HUDEP-2 (cell line): Measurements from ENCODE around the gene RANBP9.

ENCODE experiments used
- DNase-seq, 76 experiments: peaks; one replicate each; lab custom pipeline; 2025; ENCODE audit not compliant: unreplicated experiment in 76 of 76; lab: John Stamatoyannopoulos, UW

Gene RANBP9

DNA sequence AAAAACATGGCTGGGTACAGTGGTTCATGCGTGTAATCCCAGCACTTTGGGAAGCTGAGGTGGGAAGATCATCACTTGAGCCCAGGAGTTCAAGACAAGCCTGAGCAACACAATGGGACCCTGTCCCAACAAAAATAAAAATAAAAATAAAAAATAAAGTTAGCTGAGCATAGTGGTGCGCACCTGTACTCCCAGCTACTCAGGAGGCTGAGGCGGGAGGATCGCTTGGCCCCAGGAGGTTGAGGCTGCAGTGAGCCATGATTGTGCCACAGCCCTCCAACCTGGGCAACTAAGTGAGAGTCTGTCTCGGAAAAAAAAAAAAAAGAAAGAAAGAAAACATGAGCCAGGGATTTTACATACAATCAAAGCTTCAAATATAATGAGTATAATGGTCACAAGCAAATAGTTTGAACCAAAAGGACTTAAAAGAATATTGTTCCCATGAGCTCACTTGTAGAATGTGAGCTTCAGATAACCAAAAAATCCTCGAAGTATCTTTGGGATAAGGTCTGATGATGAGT lies 31.1 kb downstream of the RANBP9 start:
- DNase-seq, result no peak

- no peak for DNase-seq
These were observed 31.6 kb downstream of the RANBP9 start for GRCh38 chr6:13679996-13680395.

DNA sequence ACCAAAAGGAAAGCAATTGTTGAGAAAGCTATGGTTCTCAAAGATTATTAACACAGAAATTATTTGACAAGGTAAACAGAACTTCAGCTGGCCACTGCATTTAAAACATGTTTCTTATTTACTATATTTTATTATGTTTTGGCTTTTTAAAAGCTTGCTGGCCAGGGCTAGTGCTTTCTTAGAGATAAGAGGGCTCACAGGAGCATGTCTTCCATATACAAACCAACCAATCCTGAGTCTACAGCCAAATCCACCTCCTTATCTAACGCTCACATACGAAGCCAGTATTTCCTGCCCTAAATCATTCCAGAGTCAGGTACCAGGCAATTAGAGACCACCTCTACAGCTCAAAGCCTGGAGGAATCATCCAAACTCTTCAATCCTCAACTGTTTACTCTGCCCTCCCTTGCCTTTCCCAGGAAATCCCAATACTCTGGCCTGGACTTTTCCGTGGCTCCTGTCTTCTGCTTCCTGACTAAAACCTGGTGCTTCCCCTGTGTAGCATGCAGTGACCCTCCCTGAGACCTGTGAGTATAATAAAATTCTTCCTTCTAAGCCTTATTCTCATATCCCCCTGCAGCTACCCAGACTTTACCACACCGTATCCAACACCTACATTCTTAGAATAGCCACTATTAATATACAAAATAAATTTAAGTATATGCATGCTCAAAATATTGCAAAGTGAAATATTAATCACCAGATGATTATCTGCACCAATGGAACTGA lies 33.2 kb downstream of the RANBP9 start:
- peak in 38 of 76 experiments; percentile 3 to 87 (median 59) for DNase-seq

GRCh38 chr6:13677878-13678254 lies 33.8 kb downstream of the RANBP9 start:
- DNase-seq, result peak in 25 of 76 experiments; percentile 7 to 72 (median 40)

GRCh38 chr6:13676551-13677156 lies 35.0 kb downstream of the RANBP9 start:
- no peak for DNase-seq

GRCh38 chr6:13674533-13675190 lies 37.0 kb downstream of the RANBP9 start:
- DNase-seq, result peak in 53 of 76 experiments; percentile 6 to 90 (median 59)

- peak in 1 of 76 experiments; percentile 56 for DNase-seq
These were observed 37.7 kb downstream of the RANBP9 start for GRCh38 chr6:13673825-13674444.

DNA sequence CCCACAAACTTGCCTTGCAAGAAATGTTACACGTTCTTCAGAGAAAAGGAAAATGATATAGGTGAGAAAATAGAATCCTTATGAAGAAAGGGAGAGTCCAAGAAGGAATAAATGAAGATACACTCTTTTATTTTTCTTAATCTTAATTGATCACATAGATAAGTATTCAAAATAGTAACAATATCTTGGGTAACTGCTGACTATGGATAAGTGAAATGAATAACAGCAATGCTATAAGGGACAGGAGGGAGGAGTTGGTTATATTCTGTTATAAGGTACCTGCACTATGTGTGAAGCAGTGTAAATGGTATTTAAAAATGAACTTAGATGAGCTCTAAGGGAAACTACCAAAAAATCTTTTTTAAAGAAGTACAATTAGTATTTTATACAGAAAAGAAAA lies 38.3 kb downstream of the RANBP9 start:
- no peak for DNase-seq

GRCh38 chr6:13672904-13673303 lies 38.7 kb downstream of the RANBP9 start:
- no peak for DNase-seq

DNA sequence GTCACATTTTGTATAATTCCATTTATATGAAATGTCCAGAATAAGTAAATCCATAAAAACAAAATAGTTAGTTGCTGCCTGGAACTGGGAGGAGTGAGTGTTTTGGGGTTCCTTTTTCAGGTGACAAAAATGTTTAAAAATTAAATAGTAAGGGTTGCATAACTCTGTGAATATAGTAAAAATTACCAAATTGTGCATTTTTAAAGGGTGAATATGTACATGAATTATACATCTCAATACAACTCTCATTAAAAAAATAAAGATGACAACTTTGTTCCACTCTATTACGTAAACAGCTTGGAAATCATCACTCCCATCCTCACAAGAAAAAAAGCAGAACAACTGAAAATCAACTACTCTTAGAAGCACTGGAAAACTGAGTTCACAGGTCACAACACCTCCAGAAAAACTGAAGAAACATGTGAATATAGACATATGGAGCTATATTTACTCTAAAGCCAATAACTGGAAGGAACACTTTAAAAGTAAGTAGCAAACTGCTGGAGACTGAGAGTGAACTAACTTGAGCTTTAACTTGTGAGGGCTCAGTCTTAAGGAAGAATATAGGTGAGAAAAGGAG lies 40.0 kb downstream of the RANBP9 start:
- no peak for DNase-seq

GRCh38 chr6:13669476-13669875 lies 42.2 kb downstream of the RANBP9 start:
- DNase-seq, result no peak

- peak in 14 of 76 experiments; percentile 13 to 67 (median 46) for DNase-seq
These were observed 43.2 kb downstream of the RANBP9 start for GRCh38 chr6:13668291-13668928.

GRCh38 chr6:13667655-13668054 lies 44.0 kb downstream of the RANBP9 start:
- DNase-seq, result no peak

DNA sequence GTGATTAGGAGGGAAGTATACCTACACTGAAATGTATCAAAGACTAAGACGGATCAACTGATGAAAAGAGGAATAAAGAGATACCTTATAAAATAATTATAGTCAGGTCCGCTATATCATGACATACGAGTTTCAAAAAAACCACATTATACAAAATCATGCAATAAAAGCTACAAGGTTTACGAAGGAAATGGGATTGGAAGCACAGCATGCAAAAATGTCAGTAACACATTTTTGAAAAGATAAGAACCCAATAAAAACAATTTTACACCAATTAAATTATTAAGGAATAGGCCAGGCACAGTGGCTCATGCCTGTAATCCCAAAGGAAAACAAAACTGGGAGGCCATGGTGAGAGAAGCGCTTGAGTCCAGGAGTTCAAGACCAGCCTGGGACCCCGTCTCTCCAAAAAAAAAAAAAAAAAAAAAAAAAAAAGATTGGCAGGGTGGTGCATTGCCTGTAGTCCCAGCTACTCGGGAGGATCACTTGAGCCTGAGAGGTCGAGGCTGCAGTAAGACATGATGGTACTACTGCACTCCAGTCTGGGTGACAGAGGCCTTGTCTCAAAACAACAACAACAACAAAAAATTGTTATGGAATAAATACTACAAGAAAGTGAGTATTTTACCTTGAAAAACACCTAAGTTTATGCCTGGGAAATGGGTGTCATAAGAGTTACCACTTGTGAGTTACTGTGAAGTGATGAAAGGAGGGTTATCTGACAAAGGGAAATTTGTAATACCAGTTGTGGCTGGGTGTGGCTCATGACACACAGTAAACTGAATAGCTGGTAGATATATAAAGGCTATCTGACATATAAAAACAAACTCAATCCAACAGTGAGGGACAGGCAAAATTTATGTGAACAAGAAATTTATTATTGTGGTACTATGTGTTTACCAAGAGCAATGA lies 45.2 kb downstream of the RANBP9 start:
- peak in 25 of 76 experiments; percentile 16 to 70 (median 42) for DNase-seq

DNA sequence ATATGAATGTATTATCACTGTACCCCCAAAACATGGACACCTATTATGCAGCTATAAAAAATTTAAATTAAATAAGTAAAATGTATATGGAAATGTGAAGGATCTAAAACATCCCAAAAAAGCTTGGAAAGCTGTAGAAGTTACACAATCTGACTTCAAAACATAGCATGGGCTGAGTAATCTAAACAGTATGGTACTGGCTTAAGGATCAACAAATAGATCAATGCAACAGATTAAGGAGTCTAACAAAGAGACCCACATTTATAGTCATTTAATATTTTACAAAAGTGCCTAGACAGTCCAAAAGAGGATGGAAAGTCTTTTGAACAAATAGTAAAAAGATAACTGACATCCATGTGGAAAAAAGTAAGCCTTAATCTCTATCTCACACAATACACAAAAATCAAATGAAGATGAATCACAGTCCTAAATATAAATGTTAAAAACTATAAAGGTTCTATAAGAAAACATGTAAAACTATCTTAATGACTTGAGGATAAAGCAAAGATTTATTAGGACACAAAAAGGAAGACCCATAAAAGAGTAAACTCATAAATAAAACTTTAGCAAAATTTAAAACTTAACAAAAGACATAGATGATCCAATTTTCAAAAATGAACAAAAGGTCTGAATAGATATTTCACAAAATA lies 46.8 kb downstream of the RANBP9 start:
- no peak for DNase-seq

DNA sequence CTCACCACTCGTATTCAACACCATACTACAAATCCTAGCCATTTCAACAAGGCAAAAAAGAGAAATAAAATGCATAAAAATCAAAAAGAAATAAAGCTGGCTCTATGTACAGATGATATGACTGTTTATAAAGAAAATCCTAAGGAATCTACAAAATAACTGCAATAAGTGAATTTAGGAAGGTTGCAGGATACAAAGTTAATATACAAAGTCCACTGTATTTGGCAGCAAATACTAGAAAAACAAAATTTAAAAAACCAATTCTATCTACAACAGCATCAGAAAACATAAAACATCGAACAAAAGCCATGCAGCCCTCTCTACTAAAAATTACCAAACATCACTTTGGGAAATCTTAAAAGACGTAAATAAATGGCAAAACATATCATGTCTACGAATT lies 47.6 kb downstream of the RANBP9 start:
- DNase-seq, result no peak

DNA sequence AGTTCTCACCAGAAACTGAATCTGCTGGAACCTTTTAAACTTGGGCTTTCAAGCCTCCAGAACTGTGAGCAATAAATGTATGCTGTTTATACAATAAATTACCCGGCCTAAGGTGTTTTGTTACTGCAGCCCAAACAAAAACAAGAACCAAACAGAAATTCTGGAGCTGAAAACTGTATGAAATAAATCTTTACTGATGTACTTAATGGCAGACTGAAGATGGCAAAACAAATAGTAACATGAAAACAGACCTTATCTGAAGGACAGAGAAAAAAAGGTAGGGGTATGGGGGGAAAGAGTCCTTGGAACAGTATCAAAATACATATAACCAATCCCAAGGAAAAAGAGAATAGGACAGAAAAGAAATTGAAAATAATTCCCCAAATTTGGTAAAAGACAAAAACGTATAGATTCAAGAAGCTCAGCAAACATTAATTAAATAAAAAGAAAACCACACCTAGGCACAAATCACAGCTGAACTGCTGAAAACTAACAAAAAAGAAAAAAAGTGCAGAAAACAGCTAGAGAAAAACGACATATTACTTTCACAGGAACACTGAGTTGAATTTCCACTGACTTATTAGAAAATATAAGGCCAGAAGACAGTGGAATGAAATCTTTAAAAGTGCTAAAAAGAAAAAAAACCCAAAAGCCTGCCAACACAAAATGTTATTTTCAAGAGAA lies 48.8 kb downstream of the RANBP9 start:
- DNase-seq, result no peak

- DNase-seq, result no peak
These were observed 50.0 kb downstream of the RANBP9 start for GRCh38 chr6:13661647-13662046.
